H1 (cell line): ENCODE results near the gene APBA2. TPM values are rescaled to one million over a fixed set of nuclear protein-coding genes. Genes with fewer than 3 reads are reported as not detected.

Experiments
- CTCF ChIA-PET: fragments of 300-600 bp; sonication (Branson Sonifier 250); formaldehyde crosslinking; loops from one replicate; lab custom pipeline; 2021; ENCODE audit not compliant: partially characterized antibody; lab: Charles Lee
- POLR2A ChIA-PET: fragments of 300-600 bp; sonication (Branson Sonifier 250); formaldehyde crosslinking; loops from one replicate; lab custom pipeline; 2021; ENCODE audit warnings: inconsistent platforms; ENCODE audit not compliant: partially characterized antibody; lab: Charles Lee
- DNase-seq, 2 experiments: peaks; one replicate each; pipeline versions ENCODE4 v3.0.0 to v3.0.0-alpha.2; 2010 to 2022; ENCODE audit warnings: low spot score in 2 of 2, low read depth in 1 of 2, mixed read lengths in 1 of 2
- FAIRE-seq: peaks from 2 replicates; lab custom pipeline; 2011; peaks lifted over from hg19 to GRCh38; lab: Jason Lieb, UNC
- H2AFZ ChIP-seq: 2 replicates; pipeline ENCODE4 v1.8.1; 2012; ENCODE audit warnings: low read length, inconsistent platforms
- H2AK5ac ChIP-seq: 2 replicates; pipeline ENCODE4 v1.6.1; 2013; ENCODE audit warnings: low read depth, low read length
- H2BK120ac ChIP-seq: replicated peaks from 2 replicates; pipeline ENCODE3; 2013; ENCODE audit warnings: low read depth, low read length, inconsistent platforms
- H2BK12ac ChIP-seq: 2 replicates; pipeline ENCODE4 v1.6.1; 2013; ENCODE audit warnings: low read depth, low read length
- H2BK15ac ChIP-seq: 2 replicates; pipeline ENCODE4 v1.6.1; 2013; ENCODE audit warnings: low read length
- H2BK20ac ChIP-seq: 2 replicates; pipeline ENCODE4 v1.6.1; 2013; ENCODE audit warnings: low read length
- H2BK5ac ChIP-seq: 2 replicates; pipeline ENCODE4 v1.6.1; 2013; ENCODE audit warnings: low read depth, low read length
- H3K14ac ChIP-seq: 2 replicates; pipeline ENCODE4 v1.6.1; 2013; ENCODE audit warnings: inconsistent platforms; ENCODE audit not compliant: insufficient read length
- H3K18ac ChIP-seq: 2 replicates; pipeline ENCODE4 v1.6.1; 2013; ENCODE audit warnings: low read length; ENCODE audit errors: extremely low read depth
- H3K23ac ChIP-seq: 2 replicates; pipeline ENCODE4 v1.6.1; 2013; ENCODE audit warnings: inconsistent platforms; ENCODE audit not compliant: insufficient read length
- H3K23me2 ChIP-seq: 2 replicates; pipeline ENCODE4 v1.6.1; 2013; ENCODE audit warnings: low read depth, low read length
- H3K27ac ChIP-seq: 2 replicates; pipeline ENCODE4 v1.6.1; 2011; ENCODE audit warnings: low read depth, low read length, inconsistent platforms
- H3K27me3 ChIP-seq, 4 experiments: replicated peaks in 1 of 4; 1 replicate in 1 of 4; 2 replicates in 3 of 4; pipeline versions ENCODE4 v1.6.1 to v1.8.1; 2011 to 2013; ENCODE audit warnings: low read length in 3 of 4, mild to moderate bottlenecking in 3 of 4, inconsistent platforms in 2 of 4, mixed read lengths in 2 of 4, moderate library complexity in 1 of 4; ENCODE audit not compliant: control insufficient read depth in 3 of 4, insufficient read depth in 3 of 4; ENCODE audit errors: extremely low read depth in 1 of 4
- H3K36me3 ChIP-seq, 4 experiments: 2 replicates each; pipeline versions ENCODE4 v1.6.1 to v1.8.1; 2011 to 2013; ENCODE audit warnings: mild to moderate bottlenecking in 4 of 4, low read length in 3 of 4, moderate library complexity in 2 of 4, control low read depth in 1 of 4, inconsistent platforms in 1 of 4; ENCODE audit not compliant: insufficient read depth in 4 of 4, control insufficient read depth in 2 of 4
- H3K4ac ChIP-seq: replicated peaks from 2 replicates; pipeline ENCODE3; 2013; ENCODE audit warnings: low read length, low read depth, mixed read lengths, inconsistent platforms; ENCODE audit not compliant: insufficient read length
- H3K4me1 ChIP-seq, 4 experiments: replicated peaks in 1 of 4; 1 replicate in 1 of 4; 2 replicates in 3 of 4; pipeline versions ENCODE4 v1.6.1 to v1.8.1; 2011 to 2013; ENCODE audit warnings: low read length in 3 of 4, inconsistent platforms in 2 of 4, mixed read lengths in 1 of 4; ENCODE audit not compliant: insufficient read depth in 4 of 4, control insufficient read depth in 3 of 4
- H3K4me2 ChIP-seq, 2 experiments: 2 replicates each; pipeline versions ENCODE4 v1.6.1 to v1.8.1; 2011 to 2013; ENCODE audit warnings: low read depth in 2 of 2, low read length in 2 of 2, control low read depth in 1 of 2, inconsistent platforms in 1 of 2, mild to moderate bottlenecking in 1 of 2; ENCODE audit not compliant: insufficient read depth in 1 of 2
- H3K4me3 ChIP-seq, 4 experiments: fragments of 200-600, 300-600 bp in 1 of 4; sonication (generic), shearing (Covaris generic), sonication (Bioruptor Twin) in 1 of 4; 2 replicates each; pipeline versions ENCODE4 v1.5.1 to v1.8.1; 2011 to 2016; ENCODE audit warnings: low read length in 4 of 4, low read depth in 3 of 4, control low read depth in 2 of 4, inconsistent platforms in 2 of 4, mild to moderate bottlenecking in 2 of 4, mixed read lengths in 1 of 4, moderate library complexity in 1 of 4; ENCODE audit not compliant: insufficient read depth in 2 of 4; ENCODE audit errors: extremely low read depth in 1 of 4
- H3K56ac ChIP-seq: replicated peaks from 2 replicates; pipeline ENCODE3; 2013; ENCODE audit warnings: low read depth, mild to moderate bottlenecking, mixed read lengths, low read length, inconsistent platforms; ENCODE audit not compliant: insufficient read length
- H3K79me1 ChIP-seq: 2 replicates; pipeline ENCODE4 v1.6.1; 2013; ENCODE audit warnings: low read depth, low read length, control low read depth
- H3K79me2 ChIP-seq, 2 experiments: 2 replicates each; pipeline versions ENCODE4 v1.6.1 to v1.8.1; 2012 to 2013; ENCODE audit warnings: low read length in 2 of 2, mild to moderate bottlenecking in 2 of 2, inconsistent platforms in 1 of 2; ENCODE audit not compliant: insufficient read depth in 2 of 2, control insufficient read depth in 1 of 2
- H3K9ac ChIP-seq, 4 experiments: replicated peaks in 1 of 4; 1 replicate in 1 of 4; 2 replicates in 3 of 4; pipeline versions ENCODE4 v1.6.1 to v1.8.1; 2011 to 2013; ENCODE audit warnings: low read depth in 3 of 4, low read length in 3 of 4, control low read depth in 2 of 4, mild to moderate bottlenecking in 2 of 4, moderate library complexity in 2 of 4, inconsistent platforms in 1 of 4; ENCODE audit errors: extremely low read depth in 1 of 4
- H3K9me3 ChIP-seq, 2 experiments: 2 replicates each; pipeline versions ENCODE4 v1.6.1 to v1.8.1; 2012 to 2013; ENCODE audit warnings: mild to moderate bottlenecking in 2 of 2, moderate library complexity in 2 of 2, control low read depth in 1 of 2, inconsistent platforms in 1 of 2, low read depth in 1 of 2, low read length in 1 of 2, mixed read lengths in 1 of 2; ENCODE audit not compliant: insufficient read depth in 2 of 2
- H4K20me1 ChIP-seq, 2 experiments: replicated peaks in 1 of 2; 2 replicates each; pipeline versions ENCODE3 to v1.8.1; 2011 to 2013; ENCODE audit warnings: inconsistent platforms in 2 of 2, low read length in 2 of 2, mild to moderate bottlenecking in 1 of 2; ENCODE audit not compliant: insufficient read depth in 2 of 2, control insufficient read depth in 1 of 2
- H4K5ac ChIP-seq: 2 replicates; pipeline ENCODE4 v1.6.1; 2013; ENCODE audit warnings: low read length, low read depth, mixed read lengths, inconsistent platforms; ENCODE audit not compliant: insufficient read length
- H4K8ac ChIP-seq: 2 replicates; pipeline ENCODE4 v1.8.0; 2013; ENCODE audit warnings: mild to moderate bottlenecking, moderate library complexity, low read length, inconsistent platforms; ENCODE audit not compliant: insufficient read depth; ENCODE audit errors: extremely low read depth
- H4K91ac ChIP-seq: replicated peaks from 2 replicates; pipeline ENCODE3; 2013; ENCODE audit warnings: low read length, mixed read lengths, inconsistent platforms; ENCODE audit not compliant: insufficient read length
- CBX5 ChIP-seq: fragments of 300-800, 300-1000 bp; sonication (generic); IDR thresholded peaks from 2 replicates; pipeline ENCODE4 v1.7.1; 2016; ENCODE audit warnings: antibody characterized with exemption, low read length, low read depth
- CEBPB ChIP-seq: IDR thresholded peaks from 2 replicates; pipeline ENCODE4 v1.6.1; 2012; ENCODE audit warnings: low read depth, low read length
- CTBP2 ChIP-seq: IDR thresholded peaks from 2 replicates; pipeline ENCODE4 v1.7.0; 2011; ENCODE audit warnings: borderline replicate concordance, mild to moderate bottlenecking, moderate library complexity, mixed read lengths, low read length; ENCODE audit not compliant: insufficient read depth, insufficient read length
- EGR1 ChIP-seq: IDR thresholded peaks from 2 replicates; pipeline ENCODE4 v1.6.1; 2011; ENCODE audit warnings: low read depth, low read length, borderline replicate concordance
- EZH2 ChIP-seq: fragments of 200-600 bp; sonication (generic); IDR thresholded peaks from 2 replicates; pipeline ENCODE4 v1.7.1; 2012; ENCODE audit warnings: low read depth, mild to moderate bottlenecking, moderate library complexity, low read length, inconsistent platforms; ENCODE audit not compliant: severe bottlenecking
- GABPA ChIP-seq: IDR thresholded peaks from 2 replicates; pipeline ENCODE4 v1.6.1; 2011; ENCODE audit warnings: mild to moderate bottlenecking, low read length, moderate library complexity, borderline replicate concordance; ENCODE audit not compliant: insufficient read depth
- JUND ChIP-seq: IDR thresholded peaks from 2 replicates; pipeline ENCODE4 v1.6.1; 2011; ENCODE audit warnings: mild to moderate bottlenecking, improper control_type of control experiment, low read length
- NANOG ChIP-seq: IDR thresholded peaks from 2 replicates; pipeline ENCODE4 v1.6.1; 2011; ENCODE audit warnings: low read length, low read depth, mild to moderate bottlenecking, inconsistent platforms; ENCODE audit not compliant: insufficient read depth, poor library complexity, severe bottlenecking
- PHF8 ChIP-seq: fragments of 200-600 bp; sonication (generic); conservative IDR thresholded peaks from 2 replicates; pipeline ENCODE4 v1.7.1; 2012; ENCODE audit warnings: low read depth, mild to moderate bottlenecking, inconsistent platforms, low read length, moderate library complexity
- RXRA ChIP-seq: IDR thresholded peaks from 2 replicates; pipeline ENCODE4 v1.6.1; 2011; ENCODE audit warnings: low read depth, mild to moderate bottlenecking, low read length, moderate library complexity; ENCODE audit not compliant: insufficient read depth
- YY1 ChIP-seq: IDR thresholded peaks from 2 replicates; pipeline ENCODE4 v1.6.1; 2011; ENCODE audit warnings: low read depth, mild to moderate bottlenecking, low read length
- WGBS, 2 experiments: shearing (Covaris generic) in 1 of 2; methylation state at CpG; one replicate each; pipeline versions ENCODE4 v1.1.6 to v1.1.7; 2013 to 2015; ENCODE audit warnings: low lambda C conversion rate in 2 of 2, mixed read lengths in 2 of 2, inconsistent platforms in 1 of 2, low coverage in 1 of 2, missing lambda C conversion rate in 1 of 2; ENCODE audit not compliant: insufficient replicate concordance in 2 of 2, insufficient coverage in 1 of 2, insufficient read length in 1 of 2; ENCODE audit errors: extremely low coverage in 1 of 2, missing lambda C conversion rate in 1 of 2; 5-methylcytosine and 5-hydroxymethylcytosine counted together
- polyA plus RNA-seq, 7 experiments: library from polyadenylated mRNA; depleted of rRNA in 3 of 7; stranded (reverse) in 5 of 7; unstranded in 2 of 7; fragments of >200 nt in 5 of 7; fragments of 200-250 nt in 2 of 7; gene quantifications; 1 replicate in 5 of 7; 2 replicates in 1 of 7; 4 replicates in 1 of 7; pipeline versions ENCODE4 v1.2.1 to v1.2.3, GENCODE V29; 2011 to 2013; ENCODE audit warnings: missing spikeins in 2 of 7, mixed read lengths in 2 of 7
- total RNA-seq: library from RNA; stranded (reverse); fragmentation: NEBNext Ultra II Directional; extraction: Animal tissue kit (Norgen Biotek cat#: 25700); gene quantifications from 2 replicates; pipeline ENCODE4 v1.2.1, GENCODE V29; 2021

The APBA2 gene
- total and polyA plus RNA-seq, 2 of the 8 experiments (the other 6 are each of a cell fraction or from before 2014, with no cell fraction given) = 15.5 to 19.0 TPM

DNA sequence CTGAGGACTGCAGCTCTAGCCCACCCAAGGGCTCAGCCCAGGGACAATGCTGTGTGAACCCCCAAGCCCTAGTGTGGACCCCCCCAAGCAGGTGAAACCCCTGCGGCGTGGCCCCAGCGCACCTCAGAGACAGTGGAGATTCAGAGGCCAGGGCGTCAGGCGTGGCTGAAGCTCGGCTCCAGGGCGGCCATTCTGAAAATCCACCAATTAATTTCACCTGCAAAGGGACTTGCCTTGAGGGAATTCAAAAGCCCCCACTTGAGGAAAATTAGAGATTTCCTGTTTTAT lies 235.5 kb downstream of the APBA2 start:
- H4K8ac ChIP-seq = 0 out of 2 replicates have a peak overlapping the region, but pooled peaks have one; percentile 35

More for the DNA sequence above, 235.5 kb downstream of the APBA2 start:
- Histone ChIP-seq H2BK5ac (no peak overlapping the region), H3K9ac (no peak overlapping the region), H3K27ac (no peak overlapping the region), H3K23me2 (no peaks in the 10 kb centered on the region), H4K5ac (no peak overlapping the region), H3K4me1 (peaks cover 0 to 2% (median 0%) of the 10 kb centered on the region in 4 experiments; a peak in 3 of 7 replicates), H2AK5ac (no peak overlapping the region), H2BK12ac (no peak overlapping the region), H3K14ac (no peak overlapping the region), H2BK20ac (no peak overlapping the region), H2BK120ac (no peak overlapping the region), H3K23ac (no peak overlapping the region), H2BK15ac (no peak overlapping the region), H3K9me3 (no peaks in the 10 kb centered on the region), H3K4me2 (no peak overlapping the region), H4K20me1 (no peaks in the 10 kb centered on the region), H3K4me3 (no peak overlapping the region), H3K36me3 (no peaks in the 10 kb centered on the region; a peak in 1 of 8 replicates), H2AFZ (no peak overlapping the region), H4K91ac (no peak overlapping the region), H3K18ac (no peak overlapping the region), H3K79me2 (no peaks in the 10 kb centered on the region), H3K79me1 (no peaks in the 10 kb centered on the region), H3K27me3 (no peaks in the 10 kb centered on the region), H3K56ac (no peak overlapping the region), H3K4ac (no peak overlapping the region)
- 82% methylated on average over 7 of the region's 7 CpGs; no CpG with 5 or more reads in 1 of the 2 experiments for WGBS, 2 experiments
- ChIA-PET POLR2A (interaction anchor here (1.2 to 1.7 kb wide), 2 partner anchors 9 to 10 kb away, joined by 3 to 8 read pairs; no protein-coding TSS in a partner anchor), CTCF (interaction anchor here (1.0 to 3.0 kb wide), 7 partner anchors 10 to 31 kb away, joined by 3 to 27 read pairs (median 4); no protein-coding TSS in a partner anchor)
- no peak for FAIRE-seq
- no peak for DNase-seq
- no peak for TF ChIP-seq CBX5
- no peak for TF ChIP-seq CTBP2
- no peak for TF ChIP-seq CEBPB
- TF ChIP-seq EGR1 = no peak
- no peak for TF ChIP-seq RXRA
- TF ChIP-seq YY1 = no peak
- no peak for TF ChIP-seq JUND
- TF ChIP-seq GABPA = no peak
- no peak for TF ChIP-seq PHF8
- no peak for TF ChIP-seq NANOG
- no peak for TF ChIP-seq EZH2
